Lower leg skin (tissue), 3 donors: ENCODE data around the gene CD86.

Experiments used
- CTCF ChIP-seq, 3 donors: fragments of 450-650 bp; IDR thresholded peaks; one replicate each; pipeline ENCODE4 v1.5.1; 2016; ENCODE audit warnings: antibody characterized with exemption in 3 of 3, mild to moderate bottlenecking in 3 of 3, moderate library complexity in 2 of 3
- POLR2A ChIP-seq, 2 donors: fragments of 450-650 bp; IDR thresholded peaks; one replicate each; pipeline ENCODE4 v1.6.1; 2016 to 2017; ENCODE audit warnings: antibody characterized with exemption in 2 of 2, mild to moderate bottlenecking in 1 of 2, moderate library complexity in 1 of 2

- no peak for TF ChIP-seq CTCF (IDR thresholded peaks at IDR 0.05)
- TF ChIP-seq POLR2A (IDR thresholded peaks at IDR 0.05): no peak
Observed at GRCh38 chr3:122151480-122151879, 96.3 kb downstream of the CD86 start.
